Tibial artery (tissue), 4 donors: ENCODE data around the gene DSCAM.
A peak's percentile ranks its signal among the peaks of the same experiment; 100 is the strongest.

Experiments used
- DNase-seq, 2 donors: peaks; one replicate each; pipeline ENCODE4 v3.0.0-alpha.2; 2019
- H3K27ac ChIP-seq, 2 donors: fragments of 200-600 bp; sonication (generic) in 1 of 2; 1 replicate in 1 of 2; 2 replicates in 1 of 2; pipeline ENCODE4 v1.5.1; 2018 to 2019; ENCODE audit warnings: mild to moderate bottlenecking in 1 of 2
- H3K27me3 ChIP-seq, 2 donors: fragments of 200-600 bp; sonication (generic) in 1 of 2; one replicate each; pipeline versions ENCODE4 v1.5.1 to v1.6.0; 2016 to 2019
- H3K36me3 ChIP-seq, 3 donors: fragments of 200-600 bp; sonication (generic) in 2 of 3; one replicate each; pipeline ENCODE4 v1.5.1; 2016 to 2019; ENCODE audit warnings: mild to moderate bottlenecking in 2 of 3
- H3K4me1 ChIP-seq, 4 donors: fragments of 200-600 bp; sonication (generic) in 2 of 4; 1 replicate in 3 of 4; 2 replicates in 1 of 4; pipeline ENCODE4 v1.5.1; 2016 to 2019
- H3K4me3 ChIP-seq, 2 donors: fragments of 200-600 bp; sonication (generic) in 1 of 2; 1 replicate in 1 of 2; 2 replicates in 1 of 2; pipeline ENCODE4 v1.5.1; 2018 to 2019; ENCODE audit warnings: mild to moderate bottlenecking in 2 of 2
- H3K9me3 ChIP-seq, 3 donors: fragments of 200-600 bp; sonication (generic) in 1 of 3; one replicate each; pipeline ENCODE4 v1.5.1; 2016 to 2019
- intact Hi-C: fragments of 100-400 bp; cut with DNase I; formaldehyde crosslinking; loops from one replicate; pipeline ENCODE4 v1.15.0; 2023; ENCODE audit warnings: low total_unique reads
- TF ChIP-seq, protein P1 (sequence below), 2 experiments: fragments of 200-600 bp in 1 of 2; fragments of 450-650 bp in 1 of 2; IDR thresholded peaks; one replicate each; pipeline ENCODE4 v1.5.1; 2017 to 2019; ENCODE audit warnings: antibody characterized with exemption in 2 of 2, mild to moderate bottlenecking in 1 of 2, moderate library complexity in 1 of 2

DSCAM gene

DNA sequence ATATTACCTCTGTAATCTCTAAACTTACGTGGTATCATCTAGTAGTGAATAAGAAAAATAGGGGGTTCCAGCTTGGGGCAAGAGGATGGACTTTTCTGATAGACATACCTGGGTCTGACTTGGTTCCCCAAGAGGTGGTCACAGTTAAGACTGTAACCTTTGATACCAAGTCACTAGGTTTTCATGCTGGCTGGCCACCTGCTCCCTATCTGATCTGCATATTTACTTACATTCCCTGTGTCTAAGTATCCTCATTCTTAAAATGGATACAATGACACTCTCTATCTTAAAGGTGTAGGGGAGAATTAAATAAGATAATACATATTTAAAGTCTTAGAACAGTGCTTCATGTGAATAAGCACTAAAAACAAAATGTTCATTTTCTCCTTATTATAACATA lies 312.1 kb downstream of the DSCAM start:
- DNase-seq = no peak
- Histone ChIP-seq H3K27me3 (no peaks in the 10 kb centered on the region), H3K9me3 (no peaks in the 10 kb centered on the region), H3K36me3 (no peaks in the 10 kb centered on the region), H3K4me3 (no peak overlapping the region), H3K27ac (no peak overlapping the region), H3K4me1 (no peaks in the 10 kb centered on the region)
- TF ChIP-seq, protein P1, sequence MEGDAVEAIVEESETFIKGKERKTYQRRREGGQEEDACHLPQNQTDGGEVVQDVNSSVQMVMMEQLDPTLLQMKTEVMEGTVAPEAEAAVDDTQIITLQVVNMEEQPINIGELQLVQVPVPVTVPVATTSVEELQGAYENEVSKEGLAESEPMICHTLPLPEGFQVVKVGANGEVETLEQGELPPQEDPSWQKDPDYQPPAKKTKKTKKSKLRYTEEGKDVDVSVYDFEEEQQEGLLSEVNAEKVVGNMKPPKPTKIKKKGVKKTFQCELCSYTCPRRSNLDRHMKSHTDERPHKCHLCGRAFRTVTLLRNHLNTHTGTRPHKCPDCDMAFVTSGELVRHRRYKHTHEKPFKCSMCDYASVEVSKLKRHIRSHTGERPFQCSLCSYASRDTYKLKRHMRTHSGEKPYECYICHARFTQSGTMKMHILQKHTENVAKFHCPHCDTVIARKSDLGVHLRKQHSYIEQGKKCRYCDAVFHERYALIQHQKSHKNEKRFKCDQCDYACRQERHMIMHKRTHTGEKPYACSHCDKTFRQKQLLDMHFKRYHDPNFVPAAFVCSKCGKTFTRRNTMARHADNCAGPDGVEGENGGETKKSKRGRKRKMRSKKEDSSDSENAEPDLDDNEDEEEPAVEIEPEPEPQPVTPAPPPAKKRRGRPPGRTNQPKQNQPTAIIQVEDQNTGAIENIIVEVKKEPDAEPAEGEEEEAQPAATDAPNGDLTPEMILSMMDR (IDR thresholded peaks at IDR 0.05) = no peak
- intact Hi-C loops = no loop called here

DNA sequence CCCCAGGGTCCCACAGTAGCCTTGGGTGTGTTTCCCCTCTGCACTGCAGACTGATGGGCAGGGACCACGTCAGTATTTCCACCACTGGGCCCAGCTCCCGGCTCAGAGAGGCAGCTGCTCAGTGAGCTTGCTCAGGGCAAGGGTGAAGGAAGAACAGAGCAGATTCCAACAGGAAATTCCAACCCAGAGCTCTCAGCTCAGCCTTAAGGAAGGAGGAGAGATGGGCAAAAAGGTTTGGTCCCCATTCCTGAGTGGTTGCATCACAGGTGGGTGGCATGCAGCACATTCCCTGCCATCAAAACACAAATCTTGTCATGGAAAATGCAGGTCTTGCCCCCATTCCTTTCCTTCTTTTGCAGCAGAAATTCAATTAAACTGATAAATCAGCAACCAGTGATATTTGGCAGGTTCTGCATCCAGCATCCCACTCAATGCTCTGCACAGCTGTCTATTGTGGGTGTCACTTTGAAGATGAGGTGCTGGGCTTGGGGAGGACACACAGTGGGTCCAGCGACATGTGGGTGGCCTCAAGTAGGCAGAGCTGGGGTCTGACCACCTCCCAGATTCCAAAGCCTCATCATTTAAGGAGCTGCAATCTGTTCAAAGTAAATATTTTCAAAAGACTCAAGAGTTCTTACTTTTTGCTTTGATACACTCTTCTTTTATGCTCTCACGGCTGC lies 315.4 kb downstream of the DSCAM start:
- peaks cover 0 to 10% (median 0%) of the 10 kb centered on the region in 3 donors for H3K9me3 ChIP-seq
- H3K27ac ChIP-seq = no peak overlapping the region
- no peak overlapping the region for H3K4me3 ChIP-seq
- TF ChIP-seq, protein P1 (IDR thresholded peaks at IDR 0.05) = no peak
- no peaks in the 10 kb centered on the region for H3K4me1 ChIP-seq
- H3K27me3 ChIP-seq = no peaks in the 10 kb centered on the region
- intact Hi-C loops = no loop called here
- no peak for DNase-seq
- H3K36me3 ChIP-seq = no peaks in the 10 kb centered on the region

DNA sequence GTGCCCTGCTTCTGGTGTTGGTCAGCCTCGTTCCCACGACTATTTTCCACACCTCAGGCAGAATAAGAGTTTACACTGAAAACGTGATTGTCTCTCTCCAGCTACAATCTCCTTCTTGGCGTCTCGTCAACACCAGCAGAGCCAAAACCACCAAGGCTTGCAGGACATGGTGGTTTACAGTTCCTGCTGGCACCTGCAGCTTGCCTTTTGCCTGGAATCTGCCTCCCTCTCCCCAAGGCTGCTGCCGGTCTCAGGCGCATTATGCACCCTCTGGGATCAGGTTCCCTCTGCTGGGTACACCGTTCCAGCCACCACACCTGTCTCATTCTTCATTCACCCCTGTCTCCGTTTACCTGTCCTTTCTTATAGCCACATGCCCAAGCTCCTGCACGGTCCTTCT lies 315.9 kb downstream of the DSCAM start:
- intact Hi-C loops = no loop called here
- Histone ChIP-seq H3K4me1 (no peaks in the 10 kb centered on the region), H3K27ac (no peak overlapping the region), H3K27me3 (no peaks in the 10 kb centered on the region), H3K4me3 (no peak overlapping the region), H3K36me3 (no peaks in the 10 kb centered on the region), H3K9me3 (peaks cover 0 to 10% (median 0%) of the 10 kb centered on the region in 3 donors)
- no peak for DNase-seq
- TF ChIP-seq, protein P1 (IDR thresholded peaks at IDR 0.05) = no peak

DNA sequence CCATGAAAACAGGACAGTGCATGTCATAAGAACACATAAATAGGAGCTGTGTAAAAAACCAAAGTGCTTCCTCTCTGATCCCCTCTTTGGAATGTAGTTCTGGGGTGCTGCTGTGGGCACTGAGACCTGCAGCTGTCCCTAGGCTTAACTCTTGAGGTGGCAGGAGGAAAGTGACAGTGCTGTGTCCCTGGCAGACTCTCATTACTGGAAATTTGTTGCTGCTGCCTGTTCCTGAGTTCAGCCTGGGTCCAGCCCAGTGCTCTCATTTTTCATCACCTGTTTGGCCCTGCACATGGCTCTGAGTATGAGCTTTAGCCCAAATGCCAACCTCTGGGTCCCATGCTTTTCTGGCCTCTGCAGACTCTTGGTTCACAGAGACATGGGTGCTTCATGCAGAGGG lies 329.3 kb downstream of the DSCAM start:
- Histone ChIP-seq H3K27me3 (no peaks in the 10 kb centered on the region), H3K36me3 (no peaks in the 10 kb centered on the region), H3K27ac (no peak overlapping the region), H3K4me1 (no peaks in the 10 kb centered on the region), H3K9me3 (no peaks in the 10 kb centered on the region), H3K4me3 (no peak overlapping the region)
- DNase-seq = no peak
- TF ChIP-seq, protein P1 (IDR thresholded peaks at IDR 0.05) = no peak
- intact Hi-C loops = no loop called here

DNA sequence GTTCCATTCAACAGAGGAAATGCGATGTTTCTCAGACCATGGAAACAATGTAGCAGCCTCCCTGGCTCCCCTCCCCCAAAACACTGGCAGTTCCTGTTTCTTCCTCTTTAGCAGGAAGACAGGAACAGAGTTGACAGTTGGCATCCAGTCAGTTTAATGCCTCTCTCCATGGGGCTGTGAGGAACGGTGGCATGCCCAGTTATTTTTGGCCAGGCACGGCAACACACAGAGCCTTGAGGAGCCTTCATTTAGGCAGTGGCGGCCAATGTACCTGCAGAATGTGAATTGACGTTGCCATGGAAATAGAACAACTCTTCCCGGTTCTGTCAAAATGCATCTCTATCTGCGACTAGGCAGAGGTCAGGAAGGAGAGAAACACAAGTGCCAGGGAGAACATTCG lies 330.6 kb downstream of the DSCAM start:
- TF ChIP-seq, protein P1 (IDR thresholded peaks at IDR 0.05) = no peak
- Histone ChIP-seq H3K4me1 (no peaks in the 10 kb centered on the region), H3K9me3 (no peaks in the 10 kb centered on the region), H3K27me3 (no peaks in the 10 kb centered on the region), H3K4me3 (no peak overlapping the region), H3K36me3 (no peaks in the 10 kb centered on the region), H3K27ac (no peak overlapping the region)
- intact Hi-C loops = no loop called here
- DNase-seq = peak; percentile 51 to 68

DNA sequence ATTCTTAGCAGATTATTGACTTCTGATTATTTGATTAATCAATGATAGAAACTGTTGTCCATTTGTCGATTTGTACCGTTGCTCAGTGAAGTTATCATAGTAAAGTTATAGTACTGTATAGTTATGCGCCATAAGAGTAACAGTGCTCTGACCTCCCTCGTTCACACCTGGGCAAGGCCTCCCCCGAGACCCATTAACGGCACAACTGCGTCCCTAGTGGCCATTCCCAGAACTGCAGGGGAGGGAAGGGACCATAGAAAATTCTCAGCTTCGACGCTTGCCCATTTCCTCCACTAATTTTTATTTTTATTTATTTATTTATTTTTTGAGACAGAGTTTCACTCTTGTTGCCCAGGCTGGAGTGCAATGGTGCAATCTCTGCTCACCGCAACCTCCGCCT lies 334.4 kb downstream of the DSCAM start:
- intact Hi-C loops = no loop called here
- TF ChIP-seq, protein P1 (IDR thresholded peaks at IDR 0.05) = peak in 1 of 2 experiments; percentile 21
- H3K27me3 ChIP-seq = no peaks in the 10 kb centered on the region
- no peak overlapping the region for H3K4me3 ChIP-seq
- H3K27ac ChIP-seq = no peak overlapping the region
- no peak for DNase-seq
- no peaks in the 10 kb centered on the region for H3K9me3 ChIP-seq
- H3K36me3 ChIP-seq = no peaks in the 10 kb centered on the region
- H3K4me1 ChIP-seq = no peaks in the 10 kb centered on the region
